ENCODE results near the gene CPLANE1. TPM values are rescaled to one million over a fixed set of nuclear protein-coding genes. Genes with fewer than 3 reads are reported as not detected.

The CPLANE1 gene
- total and polyA plus RNA-seq, 7 experiments from 2014 or later: 1.1 to 14.7 (median 9.0) TPM

GRCh38 chr5:37184748-37185364 lies 64.3 kb downstream of the CPLANE1 start:
- ChIA-PET CTCF (no interaction called here), POLR2A (no interaction called here)
- H3K4me1 ChIP-seq (ENCODE audit: control insufficient read depth in 2 of 2, insufficient read depth in 2 of 2, low read length in 2 of 2): no peaks in the 10 kb centered on the region
- DNase-seq: no peak
- Mint-ChIP-seq H3K4me1 (peaks cover 0 to 4% (median 0%) of the 10 kb centered on the region in 7 donors), H3K4me3 (no peak overlapping the region), H3K27me3 (no peaks in the 10 kb centered on the region), H3K27ac (no peak overlapping the region), H3K9me3 (no peaks in the 10 kb centered on the region), H3K36me3 (peaks cover 4 to 40% (median 26%) of the 10 kb centered on the region in 5 donors)
- H3K27me3 ChIP-seq (ENCODE audit: control insufficient read depth in 2 of 2, insufficient read depth in 2 of 2, low read length in 2 of 2): no peaks in the 10 kb centered on the region
- no peak overlapping the region for H3K4me3 ChIP-seq (ENCODE audit: low read length)
- no peak for ATAC-seq
- no peaks in the 10 kb centered on the region for H3K9me3 ChIP-seq (ENCODE audit: control insufficient read depth in 2 of 3, low read length in 3 of 3)
- peaks cover 0 to 3% (median 0%) of the 10 kb centered on the region in 3 experiments for H3K36me3 ChIP-seq (ENCODE audit: control insufficient read depth in 2 of 3, insufficient read depth in 3 of 3, low read length in 3 of 3)
- intact Hi-C loops (cut with micrococcal nuclease): loop anchor here in 1 of 2 donors (5.0 kb wide), 1 partner anchor 33 kb away; no protein-coding TSS in a partner anchor
- no peak overlapping the region for H3K27ac ChIP-seq (ENCODE audit: low read depth, low read length)

DNA sequence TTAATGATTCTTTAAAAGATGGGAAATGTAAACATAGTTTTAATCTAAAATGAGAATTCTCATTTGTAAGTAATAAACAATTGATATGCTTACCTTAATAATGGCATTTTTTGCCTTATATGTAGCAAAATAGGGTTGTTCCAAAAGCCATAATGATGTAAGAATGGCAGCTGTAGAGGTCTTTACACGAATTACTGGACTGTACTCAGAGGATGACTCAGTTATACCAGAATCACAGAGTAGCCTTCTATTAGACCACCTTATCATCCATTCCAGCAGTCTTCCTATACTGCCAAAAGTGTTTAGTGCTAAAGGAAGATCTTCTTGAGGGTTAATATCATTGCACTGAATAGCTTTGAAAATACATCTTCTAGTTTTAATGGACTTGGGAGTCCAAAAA lies 66.5 kb downstream of the CPLANE1 start:
- no peaks in the 10 kb centered on the region for H3K9me3 Mint-ChIP-seq
- H3K36me3 Mint-ChIP-seq: peaks cover 4 to 45% (median 25%) of the 10 kb centered on the region in 5 donors
- DNase-seq (no peak), ATAC-seq (no peak)
- peaks cover 0 to 4% (median 0%) of the 10 kb centered on the region in 7 donors for H3K4me1 Mint-ChIP-seq
- no peak overlapping the region for H3K27ac ChIP-seq (ENCODE audit: low read depth, low read length)
- ChIA-PET CTCF (no interaction called here), POLR2A (no interaction called here)
- H3K4me1 ChIP-seq (ENCODE audit: control insufficient read depth in 2 of 2, insufficient read depth in 2 of 2, low read length in 2 of 2): no peaks in the 10 kb centered on the region
- no peak overlapping the region for H3K27ac Mint-ChIP-seq
- H3K4me3 ChIP-seq (ENCODE audit: low read length): no peak overlapping the region
- H3K4me3 Mint-ChIP-seq: no peak overlapping the region
- intact Hi-C loops (cut with micrococcal nuclease): no loop called here
- no peaks in the 10 kb centered on the region for H3K9me3 ChIP-seq (ENCODE audit: control insufficient read depth in 2 of 3, low read length in 3 of 3)
- peaks cover 0 to 3% (median 0%) of the 10 kb centered on the region in 3 experiments for H3K36me3 ChIP-seq (ENCODE audit: control insufficient read depth in 2 of 3, insufficient read depth in 3 of 3, low read length in 3 of 3)
- H3K27me3 ChIP-seq (ENCODE audit: control insufficient read depth in 2 of 2, insufficient read depth in 2 of 2, low read length in 2 of 2): no peaks in the 10 kb centered on the region
- H3K27me3 Mint-ChIP-seq: no peaks in the 10 kb centered on the region

DNA sequence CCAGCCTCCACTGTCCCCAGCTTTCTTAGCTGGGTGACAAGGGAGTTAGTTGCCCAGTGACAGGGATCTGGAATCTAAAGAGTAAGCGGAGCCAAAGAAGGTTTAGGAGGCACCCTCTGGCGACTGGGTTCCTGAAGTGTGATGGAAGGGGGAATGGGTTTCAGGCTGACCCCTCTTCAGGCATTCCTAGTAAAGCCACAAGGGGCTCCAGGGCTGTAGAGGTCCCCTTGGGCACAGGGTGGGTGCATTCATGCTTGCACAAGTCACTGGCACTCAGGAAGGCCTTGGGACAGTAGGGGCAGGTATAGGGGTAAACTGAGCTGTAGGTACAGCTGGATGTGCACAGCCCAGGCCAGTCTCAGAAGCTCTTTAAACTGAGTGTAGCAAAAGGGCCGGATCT lies 74.2 kb downstream of the CPLANE1 start:
- Mint-ChIP-seq H3K27ac (no peak overlapping the region), H3K4me1 (no peaks in the 10 kb centered on the region), H3K27me3 (no peaks in the 10 kb centered on the region), H3K4me3 (no peak overlapping the region), H3K36me3 (peaks cover 3 to 38% (median 20%) of the 10 kb centered on the region in 5 donors), H3K9me3 (no peaks in the 10 kb centered on the region)
- Histone ChIP-seq H3K27me3 (ENCODE audit: control insufficient read depth in 2 of 2, insufficient read depth in 2 of 2, low read length in 2 of 2) (no peaks in the 10 kb centered on the region), H3K27ac (ENCODE audit: low read depth, low read length) (no peak overlapping the region), H3K4me1 (ENCODE audit: control insufficient read depth in 2 of 2, insufficient read depth in 2 of 2, low read length in 2 of 2) (no peaks in the 10 kb centered on the region), H3K4me3 (ENCODE audit: low read length) (no peak overlapping the region), H3K9me3 (ENCODE audit: control insufficient read depth in 2 of 3, low read length in 3 of 3) (no peaks in the 10 kb centered on the region), H3K36me3 (ENCODE audit: control insufficient read depth in 2 of 3, insufficient read depth in 3 of 3, low read length in 3 of 3) (peaks cover 0 to 19% (median 0%) of the 10 kb centered on the region in 3 experiments)
- intact Hi-C loops (cut with micrococcal nuclease): no loop called here
- POLR2A ChIA-PET: no interaction called here
- CTCF ChIA-PET: no interaction called here
- ATAC-seq (no peak), DNase-seq (no peak)

- Mint-ChIP-seq H3K36me3 (peaks cover 3 to 42% (median 29%) of the 10 kb centered on the region in 5 donors), H3K4me1 (no peaks in the 10 kb centered on the region), H3K9me3 (no peaks in the 10 kb centered on the region), H3K27ac (peak overlapping the region in 1 of 9 donors; percentile 2), H3K27me3 (no peaks in the 10 kb centered on the region), H3K4me3 (no peak overlapping the region)
- ChIA-PET CTCF (no interaction called here), POLR2A (no interaction called here)
- peaks cover 0 to 33% (median 0%) of the 10 kb centered on the region in 3 experiments for H3K36me3 ChIP-seq (ENCODE audit: control insufficient read depth in 2 of 3, insufficient read depth in 3 of 3, low read length in 3 of 3)
- H3K4me1 ChIP-seq (ENCODE audit: control insufficient read depth in 2 of 2, insufficient read depth in 2 of 2, low read length in 2 of 2): no peaks in the 10 kb centered on the region
- H3K9me3 ChIP-seq (ENCODE audit: control insufficient read depth in 2 of 3, low read length in 3 of 3): no peaks in the 10 kb centered on the region
- H3K27ac ChIP-seq (ENCODE audit: low read depth, low read length): no peak overlapping the region
- H3K27me3 ChIP-seq (ENCODE audit: control insufficient read depth in 2 of 2, insufficient read depth in 2 of 2, low read length in 2 of 2): no peaks in the 10 kb centered on the region
- ATAC-seq (no peak), DNase-seq (no peak)
- intact Hi-C loops (cut with micrococcal nuclease): no loop called here
- no peak overlapping the region for H3K4me3 ChIP-seq (ENCODE audit: low read length)
These were observed 76.2 kb downstream of the CPLANE1 start for GRCh38 chr5:37172957-37173356.

DNA sequence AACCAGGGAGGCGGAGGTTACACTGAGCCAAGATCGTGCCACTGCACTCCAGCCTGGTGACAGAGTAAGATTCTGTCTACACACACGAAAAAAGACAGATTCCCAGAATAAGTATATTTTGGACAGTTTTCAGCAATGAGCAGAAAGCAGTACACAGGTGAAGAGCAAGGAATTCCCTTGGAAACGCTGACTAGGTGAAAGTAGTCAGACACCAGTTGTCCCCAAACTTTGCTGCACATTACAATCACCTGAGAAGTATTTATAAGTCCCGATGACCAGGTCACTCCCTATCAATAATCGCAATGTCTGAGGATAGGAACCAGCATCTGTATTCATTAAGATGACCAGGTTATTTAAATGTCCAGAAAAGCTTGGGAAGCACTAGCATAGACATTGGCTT lies 78.3 kb downstream of the CPLANE1 start:
- Histone ChIP-seq H3K36me3 (ENCODE audit: control insufficient read depth in 2 of 3, insufficient read depth in 3 of 3, low read length in 3 of 3) (peaks cover 0 to 33% (median 0%) of the 10 kb centered on the region in 3 experiments), H3K27me3 (ENCODE audit: control insufficient read depth in 2 of 2, insufficient read depth in 2 of 2, low read length in 2 of 2) (no peaks in the 10 kb centered on the region), H3K4me1 (ENCODE audit: control insufficient read depth in 2 of 2, insufficient read depth in 2 of 2, low read length in 2 of 2) (no peaks in the 10 kb centered on the region), H3K4me3 (ENCODE audit: low read length) (no peak overlapping the region), H3K9me3 (ENCODE audit: control insufficient read depth in 2 of 3, low read length in 3 of 3) (no peaks in the 10 kb centered on the region), H3K27ac (ENCODE audit: low read depth, low read length) (no peak overlapping the region)
- H3K4me1 Mint-ChIP-seq: no peaks in the 10 kb centered on the region
- no peak for DNase-seq
- no peaks in the 10 kb centered on the region for H3K9me3 Mint-ChIP-seq
- H3K27me3 Mint-ChIP-seq: no peaks in the 10 kb centered on the region
- intact Hi-C loops (cut with micrococcal nuclease): no loop called here
- POLR2A ChIA-PET: no interaction called here
- no peak for ATAC-seq
- CTCF ChIA-PET: no interaction called here
- no peak overlapping the region for H3K4me3 Mint-ChIP-seq
- H3K36me3 Mint-ChIP-seq: peaks cover 1 to 36% (median 27%) of the 10 kb centered on the region in 5 donors
- no peak overlapping the region for H3K27ac Mint-ChIP-seq

DNA sequence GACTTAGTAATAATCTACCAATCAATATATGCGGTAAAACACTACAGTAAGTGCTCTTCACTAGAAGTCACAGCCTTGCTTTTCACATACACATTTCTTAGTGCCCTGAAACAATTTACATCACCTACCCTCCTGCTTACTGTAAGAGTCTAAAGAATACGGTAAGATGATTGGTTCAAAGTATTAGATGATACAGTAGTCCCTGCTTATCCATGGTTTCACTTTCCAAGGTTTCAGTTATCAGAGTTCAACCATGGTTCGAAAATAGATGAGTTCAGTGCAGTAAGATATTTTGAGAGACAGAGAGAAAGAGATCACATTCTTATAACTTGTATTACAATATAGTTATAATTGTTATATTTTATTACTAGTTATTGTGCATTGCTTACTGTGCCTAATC lies 83.0 kb downstream of the CPLANE1 start:
- H3K27me3 Mint-ChIP-seq: no peaks in the 10 kb centered on the region
- Histone ChIP-seq H3K27me3 (ENCODE audit: control insufficient read depth in 2 of 2, insufficient read depth in 2 of 2, low read length in 2 of 2) (no peaks in the 10 kb centered on the region), H3K4me1 (ENCODE audit: control insufficient read depth in 2 of 2, insufficient read depth in 2 of 2, low read length in 2 of 2) (no peaks in the 10 kb centered on the region), H3K27ac (ENCODE audit: low read depth, low read length) (no peak overlapping the region), H3K4me3 (ENCODE audit: low read length) (no peak overlapping the region), H3K9me3 (ENCODE audit: control insufficient read depth in 2 of 3, low read length in 3 of 3) (no peaks in the 10 kb centered on the region), H3K36me3 (ENCODE audit: control insufficient read depth in 2 of 3, insufficient read depth in 3 of 3, low read length in 3 of 3) (peaks cover 0 to 22% (median 0%) of the 10 kb centered on the region in 3 experiments)
- ChIA-PET POLR2A (no interaction called here), CTCF (no interaction called here)
- no peak overlapping the region for H3K27ac Mint-ChIP-seq
- intact Hi-C loops (cut with micrococcal nuclease): no loop called here
- no peak overlapping the region for H3K4me3 Mint-ChIP-seq
- H3K36me3 Mint-ChIP-seq: peaks cover 4 to 34% (median 17%) of the 10 kb centered on the region in 5 donors
- DNase-seq (no peak), ATAC-seq (no peak)
- H3K9me3 Mint-ChIP-seq: no peaks in the 10 kb centered on the region
- H3K4me1 Mint-ChIP-seq: no peaks in the 10 kb centered on the region

- intact Hi-C loops (cut with micrococcal nuclease): no loop called here
- Mint-ChIP-seq H3K4me3 (no peak overlapping the region), H3K36me3 (peaks cover 4 to 32% (median 19%) of the 10 kb centered on the region in 5 donors)
These were observed 83.4 kb downstream of the CPLANE1 start for GRCh38 chr5:37165761-37166160.

More at GRCh38 chr5:37165761-37166160, 83.4 kb downstream of the CPLANE1 start:
- Histone ChIP-seq H3K27ac (ENCODE audit: low read depth, low read length) (no peak overlapping the region), H3K4me3 (ENCODE audit: low read length) (no peak overlapping the region), H3K4me1 (ENCODE audit: control insufficient read depth in 2 of 2, insufficient read depth in 2 of 2, low read length in 2 of 2) (no peaks in the 10 kb centered on the region), H3K27me3 (ENCODE audit: control insufficient read depth in 2 of 2, insufficient read depth in 2 of 2, low read length in 2 of 2) (no peaks in the 10 kb centered on the region), H3K9me3 (ENCODE audit: control insufficient read depth in 2 of 3, low read length in 3 of 3) (no peaks in the 10 kb centered on the region), H3K36me3 (ENCODE audit: control insufficient read depth in 2 of 3, insufficient read depth in 3 of 3, low read length in 3 of 3) (peaks cover 0 to 21% (median 0%) of the 10 kb centered on the region in 3 experiments)
- DNase-seq (no peak), ATAC-seq (no peak)
- no peak overlapping the region for H3K27ac Mint-ChIP-seq
- CTCF ChIA-PET: no interaction called here
- POLR2A ChIA-PET: no interaction called here
- no peaks in the 10 kb centered on the region for H3K9me3 Mint-ChIP-seq
- H3K27me3 Mint-ChIP-seq: no peaks in the 10 kb centered on the region
- no peaks in the 10 kb centered on the region for H3K4me1 Mint-ChIP-seq

Measured in naive thymus-derived CD4-positive, alpha-beta T cell (primary cell).